ENCODE data around the gene CREB5. TPM values are rescaled to one million over a fixed set of nuclear protein-coding genes. Genes with fewer than 3 reads are reported as not detected.

The CREB5 gene
- total and polyA plus RNA-seq, 2 donors (not counting 3 experiments of a cell fraction or from before 2014, with no cell fraction given), result 19.6 to 28.4 TPM

DNA sequence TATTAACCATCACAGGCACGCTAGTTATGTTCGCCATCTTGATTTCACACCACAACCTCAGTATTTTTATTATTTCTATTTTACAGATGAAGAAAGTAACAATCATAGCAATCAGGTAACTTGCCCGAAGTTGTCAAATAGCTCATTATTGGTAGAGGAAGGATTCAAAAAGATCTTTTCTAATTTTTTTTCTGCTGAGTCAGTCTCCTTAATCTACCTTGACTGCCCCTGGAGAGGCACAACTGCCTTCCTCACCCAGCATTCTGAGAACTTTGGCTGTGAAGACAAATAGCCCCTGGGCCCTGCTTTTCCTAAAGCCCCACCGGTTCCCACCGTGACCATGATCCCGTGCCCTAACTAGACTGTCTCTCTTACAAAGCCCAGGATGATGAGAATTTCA lies 446.6 kb downstream of the CREB5 start:
- peaks cover 2% of the 10 kb centered on the region for H3K4me1 ChIP-seq (ENCODE audit: control insufficient read depth, extremely low read depth, insufficient read depth, low read length)
- H2AFZ ChIP-seq (ENCODE audit: low read depth, low read length), result no peak overlapping the region
- no peaks in the 10 kb centered on the region for H3K36me3 ChIP-seq (ENCODE audit: control insufficient read depth in 2 of 2, extremely low read depth in 1 of 2, insufficient read depth in 2 of 2, low read length in 2 of 2)
- ChIA-PET CTCF (interaction anchor here (1.1 kb wide), 1 partner anchor 23 kb away, joined by 3 read pairs; no protein-coding TSS in a partner anchor), POLR2A (no interaction called here)
- DNase-seq (ENCODE audit: low read depth, low spot score), result no peak
- no peak overlapping the region for H3K27ac ChIP-seq (ENCODE audit: insufficient read depth, low read depth, low read length)
- no peaks in the 10 kb centered on the region for H3K9me1 ChIP-seq (replicated peaks; ENCODE audit: control insufficient read depth, extremely low read depth, insufficient read depth, low read length)
- BruUV-seq (replicated peaks), result no TSS peak
- H3K27me3 ChIP-seq (ENCODE audit: control insufficient read depth in 2 of 2, insufficient read depth in 2 of 2, low read length in 2 of 2), result peaks cover 2 to 15% of the 10 kb centered on the region in 2 experiments
- no peak overlapping the region for H3K4me2 ChIP-seq (ENCODE audit: insufficient read depth, low read length)
- no peak overlapping the region for H3K4me3 ChIP-seq (replicated peaks in 1 of 3; ENCODE audit: insufficient read depth in 1 of 3, low read depth in 1 of 3, low read length in 3 of 3)
- dilution Hi-C loops (cut with MboI; ENCODE audit: extremely low pct_ligation_motif_present, low sequenced_read_pairs) (no loop called here), intact Hi-C loops (cut with micrococcal nuclease) (no loop called here)
- no peak for FAIRE-seq
- no peaks in the 10 kb centered on the region for H4K20me1 ChIP-seq (replicated peaks; ENCODE audit: control insufficient read depth, extremely low read depth, insufficient read depth, low read length)
- no peaks in the 10 kb centered on the region for H3K9me3 ChIP-seq (replicated peaks; ENCODE audit: control insufficient read depth, insufficient read depth, low read length)
- TF ChIP-seq, protein P1, sequence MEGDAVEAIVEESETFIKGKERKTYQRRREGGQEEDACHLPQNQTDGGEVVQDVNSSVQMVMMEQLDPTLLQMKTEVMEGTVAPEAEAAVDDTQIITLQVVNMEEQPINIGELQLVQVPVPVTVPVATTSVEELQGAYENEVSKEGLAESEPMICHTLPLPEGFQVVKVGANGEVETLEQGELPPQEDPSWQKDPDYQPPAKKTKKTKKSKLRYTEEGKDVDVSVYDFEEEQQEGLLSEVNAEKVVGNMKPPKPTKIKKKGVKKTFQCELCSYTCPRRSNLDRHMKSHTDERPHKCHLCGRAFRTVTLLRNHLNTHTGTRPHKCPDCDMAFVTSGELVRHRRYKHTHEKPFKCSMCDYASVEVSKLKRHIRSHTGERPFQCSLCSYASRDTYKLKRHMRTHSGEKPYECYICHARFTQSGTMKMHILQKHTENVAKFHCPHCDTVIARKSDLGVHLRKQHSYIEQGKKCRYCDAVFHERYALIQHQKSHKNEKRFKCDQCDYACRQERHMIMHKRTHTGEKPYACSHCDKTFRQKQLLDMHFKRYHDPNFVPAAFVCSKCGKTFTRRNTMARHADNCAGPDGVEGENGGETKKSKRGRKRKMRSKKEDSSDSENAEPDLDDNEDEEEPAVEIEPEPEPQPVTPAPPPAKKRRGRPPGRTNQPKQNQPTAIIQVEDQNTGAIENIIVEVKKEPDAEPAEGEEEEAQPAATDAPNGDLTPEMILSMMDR (IDR thresholded peaks at IDR 0.05; ENCODE audit: extremely low read depth in 1 of 2, insufficient read depth in 1 of 2, low read depth in 1 of 2, low read length in 2 of 2), result no peak
- TF ChIP-seq JUN (IDR thresholded peaks at IDR 0.05; ENCODE audit: borderline replicate concordance, insufficient read depth, insufficient read length, low read depth) (no peak), POLR2AphosphoS5 (IDR thresholded peaks at IDR 0.05; ENCODE audit: insufficient read depth, low read depth, low read length) (no peak), GATA2 (IDR thresholded peaks at IDR 0.05; ENCODE audit: insufficient read depth, insufficient read length, low read depth, low read length) (no peak), EZH2 (IDR thresholded peaks at IDR 0.05; ENCODE audit: borderline replicate concordance, low read depth, low read length, severe bottlenecking) (no peak), POLR2A (IDR thresholded peaks at IDR 0.05; ENCODE audit: low read depth, low read length) (no peak), FOS (IDR thresholded peaks at IDR 0.05; ENCODE audit: borderline replicate concordance, insufficient read depth, low read length) (no peak), MYC (IDR thresholded peaks at IDR 0.05; ENCODE audit: low read depth, low read length) (no peak)
- TF ChIP-seq, protein P2, sequence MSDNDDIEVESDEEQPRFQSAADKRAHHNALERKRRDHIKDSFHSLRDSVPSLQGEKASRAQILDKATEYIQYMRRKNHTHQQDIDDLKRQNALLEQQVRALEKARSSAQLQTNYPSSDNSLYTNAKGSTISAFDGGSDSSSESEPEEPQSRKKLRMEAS (IDR thresholded peaks at IDR 0.05; ENCODE audit: insufficient read depth, insufficient read length), result no peak
- H3K79me2 ChIP-seq (ENCODE audit: control insufficient read depth, insufficient read depth, low read length), result no peaks in the 10 kb centered on the region
- H3K9ac ChIP-seq (replicated peaks; ENCODE audit: extremely low read depth, insufficient read depth, low read length), result no peak overlapping the region

Measured in endothelial cell of umbilical vein (primary cell).